Adrenal gland (tissue), 12 donors: ENCODE results near the gene IL18RAP. TPM values are rescaled to one million over a fixed set of nuclear protein-coding genes. Genes with fewer than 3 reads are reported as not detected.

Source experiments
- DNase-seq, 7 donors: peaks; one replicate each; pipeline ENCODE4 v3.0.0-alpha.2; 2019 to 2020
- H3K27ac ChIP-seq, 5 donors: fragments of 200-600 bp; sonication (generic) in 4 of 5; 1 replicate in 3 of 5; 2 replicates in 2 of 5; pipeline versions ENCODE4 v1.5.1 to v1.8.0; 2016 to 2020; ENCODE audit warnings: mild to moderate bottlenecking in 1 of 5
- H3K27me3 ChIP-seq: fragments of 200-600 bp; 2 replicates; pipeline ENCODE4 v1.8.0; 2021
- H3K36me3 ChIP-seq, 2 donors: fragments of 200-600 bp; replicated peaks in 1 of 2; 1 replicate in 1 of 2; 2 replicates in 1 of 2; pipeline versions ENCODE4 v1.5.1 to v1.8.0; 2018 to 2022
- H3K4me1 ChIP-seq, 2 donors: fragments of 200-600 bp; replicated peaks in 1 of 2; 1 replicate in 1 of 2; 2 replicates in 1 of 2; pipeline versions ENCODE4 v1.5.1 to v1.8.0; 2018 to 2021
- H3K4me3 ChIP-seq, 4 donors: fragments of 200-600 bp; sonication (generic) in 3 of 4; one replicate each; pipeline ENCODE4 v1.5.1; 2016 to 2018
- H3K9me3 ChIP-seq, 3 donors: fragments of 200-600 bp; sonication (generic) in 1 of 3; replicated peaks in 1 of 3; 1 replicate in 2 of 3; 2 replicates in 1 of 3; pipeline versions ENCODE4 v1.5.1 to v1.8.0; 2016 to 2021
- POLR2A ChIP-seq, 2 donors: fragments of 450-650 bp; IDR thresholded peaks; one replicate each; pipeline ENCODE4 v1.6.1; 2017; ENCODE audit warnings: antibody characterized with exemption in 2 of 2, mild to moderate bottlenecking in 2 of 2, moderate library complexity in 1 of 2
- WGBS, 4 donors: extraction: QIAGEN DNeasy Blood & Tissue Kit in 2 of 4; methylation state at CpG; one replicate each; pipeline versions ENCODE4 v1.1.5 to v1.1.7; 2013 to 2017; 5-methylcytosine and 5-hydroxymethylcytosine counted together
- intact Hi-C, 2 donors: fragments of 100-400 bp; cut with DNase I; formaldehyde crosslinking; loops; one replicate each; pipeline versions ENCODE4 v1.14.1 to v1.15.0; 2022 to 2023
- polyA plus RNA-seq, 3 donors: library from polyadenylated mRNA; stranded (reverse); fragments of 200-250 nt in 2 of 3; fragments of 350-450 nt in 1 of 3; fragmentation: Illumina TruSeq in 1 of 3; extraction: RNeasy Lipid Tissue Mini Kit (QIAGEN cat#74804) in 1 of 3; gene quantifications; one replicate each; pipeline ENCODE4 v1.2.3, GENCODE V29; 2013 to 2014
- total RNA-seq, 9 donors: library from RNA; depleted of rRNA in 4 of 9; stranded (reverse); fragments of >200 nt in 4 of 9; fragments of 120-200 nt in 1 of 9; fragmentation: NEBNext Ultra II Directional in 1 of 9; extraction: Animal tissue kit (Norgen Biotek cat#: 25700) in 1 of 9; gene quantifications; one replicate each; pipeline versions ENCODE4 v1.1.0 to v1.2.4, GENCODE V29; 2013 to 2023
- TF ChIP-seq, protein P1 (sequence below), 6 experiments: fragments of 450-650 bp in 4 of 6; fragments of 200-600 bp in 2 of 6; sonication (generic) in 1 of 6; IDR thresholded peaks; 1 replicate in 5 of 6; 2 replicates in 1 of 6; pipeline versions ENCODE4 v1.5.1 to v1.8.0; 2016 to 2021; ENCODE audit warnings: antibody characterized with exemption in 6 of 6, mild to moderate bottlenecking in 2 of 6, moderate library complexity in 1 of 6
- donor health status: healthy with polysubstance abuse.
- donor health status: Bipolar disorder and iron deficiency.
- donor health status: DM: yes; HTN: yes; CAD: no.
- donor health status: DM: no; HTN: no; CAD: no.
- donor health status: DM: no; HTN: no; CAD: no.
- donor health status: DM: yes; HTN: yes; CAD: no.

IL18RAP gene
- total and polyA plus RNA-seq, 12 donors: 0.14 to 1.4 (median 0.29) TPM; not detected in 1

DNA sequence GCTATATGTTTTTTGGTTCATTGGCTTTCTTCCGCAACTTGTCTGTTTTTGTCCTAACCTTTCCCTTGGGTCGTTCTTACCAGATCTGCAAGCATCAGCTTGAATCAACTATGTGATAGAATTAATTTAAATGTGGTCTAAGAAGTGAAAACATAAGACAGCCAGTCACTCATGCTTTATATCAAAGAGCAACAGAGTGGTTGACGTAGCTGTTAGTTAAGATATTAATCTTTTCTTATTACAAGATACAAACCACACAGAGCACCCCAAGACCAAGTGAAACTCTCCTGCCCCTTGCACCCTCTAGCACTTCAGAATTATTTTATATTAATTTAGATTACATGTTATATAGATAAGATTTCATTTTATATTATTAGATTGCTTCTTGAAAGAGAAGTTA, 15.2 kb downstream of the IL18RAP start:
- WGBS, 4 donors: 82 to 86% (median 82%) methylated on average over 3 of the region's 3 CpGs
- H3K27ac ChIP-seq: no peak overlapping the region
- H3K4me1 ChIP-seq: no peaks in the 10 kb centered on the region
- intact Hi-C loops: no loop called here
- H3K9me3 ChIP-seq: no peaks in the 10 kb centered on the region
- no peaks in the 10 kb centered on the region for H3K36me3 ChIP-seq
- H3K4me3 ChIP-seq: no peak overlapping the region
- no peak for TF ChIP-seq POLR2A (IDR thresholded peaks at IDR 0.05)
- TF ChIP-seq, protein P1, sequence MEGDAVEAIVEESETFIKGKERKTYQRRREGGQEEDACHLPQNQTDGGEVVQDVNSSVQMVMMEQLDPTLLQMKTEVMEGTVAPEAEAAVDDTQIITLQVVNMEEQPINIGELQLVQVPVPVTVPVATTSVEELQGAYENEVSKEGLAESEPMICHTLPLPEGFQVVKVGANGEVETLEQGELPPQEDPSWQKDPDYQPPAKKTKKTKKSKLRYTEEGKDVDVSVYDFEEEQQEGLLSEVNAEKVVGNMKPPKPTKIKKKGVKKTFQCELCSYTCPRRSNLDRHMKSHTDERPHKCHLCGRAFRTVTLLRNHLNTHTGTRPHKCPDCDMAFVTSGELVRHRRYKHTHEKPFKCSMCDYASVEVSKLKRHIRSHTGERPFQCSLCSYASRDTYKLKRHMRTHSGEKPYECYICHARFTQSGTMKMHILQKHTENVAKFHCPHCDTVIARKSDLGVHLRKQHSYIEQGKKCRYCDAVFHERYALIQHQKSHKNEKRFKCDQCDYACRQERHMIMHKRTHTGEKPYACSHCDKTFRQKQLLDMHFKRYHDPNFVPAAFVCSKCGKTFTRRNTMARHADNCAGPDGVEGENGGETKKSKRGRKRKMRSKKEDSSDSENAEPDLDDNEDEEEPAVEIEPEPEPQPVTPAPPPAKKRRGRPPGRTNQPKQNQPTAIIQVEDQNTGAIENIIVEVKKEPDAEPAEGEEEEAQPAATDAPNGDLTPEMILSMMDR (IDR thresholded peaks at IDR 0.05): no peak
- H3K27me3 ChIP-seq: no peaks in the 10 kb centered on the region
- DNase-seq: no peak

DNA sequence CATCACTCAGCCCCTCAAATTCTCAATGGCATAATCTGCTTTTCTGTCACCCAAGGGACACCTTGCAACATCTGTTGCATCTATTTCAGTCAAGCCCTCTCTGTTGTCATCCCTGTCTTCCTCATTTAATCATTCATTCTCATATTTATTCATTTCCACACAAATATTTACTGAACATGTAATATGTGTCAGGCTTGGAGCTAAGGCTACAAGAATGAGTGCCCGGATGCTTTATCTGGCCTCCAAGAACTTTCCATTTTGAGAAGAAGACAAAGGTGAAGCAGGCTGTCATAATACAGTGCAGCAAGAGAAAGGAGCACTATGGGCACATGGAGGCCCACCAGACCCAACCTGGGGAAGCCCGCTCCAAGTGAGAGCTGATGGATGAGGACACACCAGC, 15.6 kb downstream of the IL18RAP start:
- Histone ChIP-seq H3K27me3 (no peaks in the 10 kb centered on the region), H3K4me1 (no peaks in the 10 kb centered on the region), H3K9me3 (no peaks in the 10 kb centered on the region), H3K4me3 (no peak overlapping the region), H3K36me3 (no peaks in the 10 kb centered on the region), H3K27ac (no peak overlapping the region)
- DNase-seq: no peak
- WGBS, 4 donors: 94 to 99% (median 96%) methylated on average over 2 of the region's 2 CpGs
- no peak for TF ChIP-seq POLR2A (IDR thresholded peaks at IDR 0.05)
- TF ChIP-seq, protein P1 (IDR thresholded peaks at IDR 0.05): no peak
- intact Hi-C loops: no loop called here

DNA sequence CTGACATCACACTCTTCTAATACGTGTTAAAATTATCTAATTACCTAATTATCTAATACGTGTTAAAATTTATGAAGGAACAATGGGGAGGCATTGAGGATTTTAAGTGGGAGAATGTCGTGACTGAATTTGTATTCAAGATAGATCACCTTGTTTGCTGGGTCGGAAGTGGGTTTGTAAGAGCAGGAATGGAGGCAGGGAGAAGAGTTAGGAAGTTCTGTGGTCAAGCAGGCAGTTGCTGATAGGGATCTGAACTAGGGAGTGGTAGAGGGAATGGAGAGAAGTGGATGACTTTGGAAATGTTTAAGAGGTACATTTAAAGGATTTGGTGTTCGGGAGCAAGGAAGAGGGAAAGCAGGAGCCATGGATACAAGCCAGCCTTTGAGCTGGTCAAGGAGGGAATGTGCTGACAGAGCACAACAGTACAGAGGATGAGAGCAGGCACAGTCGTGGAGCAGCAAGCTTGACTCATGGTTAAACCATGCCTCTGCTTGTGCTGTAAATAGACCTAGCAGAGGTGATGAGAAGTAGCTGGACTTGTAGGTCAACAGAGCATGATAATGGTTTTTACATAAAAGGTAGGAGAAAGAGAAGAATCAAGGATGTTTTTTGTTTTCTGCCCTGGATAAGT, 16.2 kb downstream of the IL18RAP start:
- H3K4me1 ChIP-seq: no peaks in the 10 kb centered on the region
- DNase-seq: no peak
- H3K36me3 ChIP-seq: no peaks in the 10 kb centered on the region
- H3K4me3 ChIP-seq: no peak overlapping the region
- H3K27me3 ChIP-seq: no peaks in the 10 kb centered on the region
- intact Hi-C loops: no loop called here
- H3K9me3 ChIP-seq: no peaks in the 10 kb centered on the region
- no peak for TF ChIP-seq POLR2A (IDR thresholded peaks at IDR 0.05)
- TF ChIP-seq, protein P1 (IDR thresholded peaks at IDR 0.05): no peak
- 48 to 59% (median 52%) methylated on average over 6 of the region's 6 CpGs for WGBS, 4 donors
- no peak overlapping the region for H3K27ac ChIP-seq

DNA sequence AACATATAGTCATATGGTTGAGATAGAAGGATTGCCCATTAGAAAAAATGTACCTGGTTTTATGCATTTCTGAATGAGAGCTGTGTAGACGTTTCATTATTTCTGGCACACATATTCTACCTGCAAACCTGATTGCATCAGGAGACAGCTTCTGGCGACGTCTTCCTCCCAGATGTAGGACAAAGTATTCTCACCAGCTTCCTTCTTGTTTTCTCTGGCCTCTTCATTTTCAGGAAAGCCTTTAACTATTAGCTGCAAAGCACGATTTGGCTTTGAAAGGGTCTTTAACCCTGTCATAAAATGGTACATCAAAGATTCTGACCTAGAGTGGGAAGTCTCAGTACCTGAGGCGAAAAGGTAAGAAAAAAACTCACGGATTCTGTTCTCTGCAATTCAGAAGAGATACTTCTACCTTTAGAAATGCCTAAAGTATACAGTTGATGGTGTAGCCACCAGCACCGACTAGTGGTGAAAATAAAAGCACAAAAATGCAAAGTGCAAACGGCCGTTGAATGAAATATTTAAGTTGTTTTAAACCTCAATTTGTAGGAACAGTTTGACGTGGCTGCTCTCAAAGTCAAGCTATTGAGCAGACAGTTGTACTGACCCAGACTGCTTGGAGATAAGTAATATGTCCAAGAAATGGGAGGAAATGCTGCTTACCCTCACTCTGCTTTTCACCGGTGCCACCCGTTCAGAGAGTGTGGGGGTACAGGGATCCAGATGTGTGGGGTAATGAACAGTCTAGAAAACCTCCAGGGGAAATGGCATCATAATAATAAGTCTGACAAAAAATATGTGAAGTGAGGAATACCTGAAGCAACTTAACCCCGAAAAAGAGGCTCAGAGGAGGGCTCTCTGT, 20.2 kb downstream of the IL18RAP start:
- peak in 3 of 7 donors; percentile 33 to 56 (median 36) for DNase-seq
- 25 to 29% (median 26%) methylated on average over 13 of the region's 13 CpGs for WGBS, 4 donors
- H3K36me3 ChIP-seq: no peaks in the 10 kb centered on the region
- TF ChIP-seq POLR2A (IDR thresholded peaks at IDR 0.05): no peak
- TF ChIP-seq, protein P1 (IDR thresholded peaks at IDR 0.05): peak; percentile 50 to 69 (median 64)
- H3K27me3 ChIP-seq: no peaks in the 10 kb centered on the region
- H3K27ac ChIP-seq: no peak overlapping the region
- no peaks in the 10 kb centered on the region for H3K9me3 ChIP-seq
- H3K4me1 ChIP-seq: no peaks in the 10 kb centered on the region
- intact Hi-C loops: loop anchor here in 1 of 2 donors (10.0 kb wide), 2 partner anchors 198 to 568 kb away; no protein-coding TSS in a partner anchor
- H3K4me3 ChIP-seq: no peak overlapping the region
